ENCODE data around the gene ASIP. TPM values are rescaled to one million over a fixed set of nuclear protein-coding genes. Genes with fewer than 3 reads are reported as not detected.

The ASIP gene
- total RNA-seq, 1 experiment from 2014 or later, result not detected

GRCh38 chr20:34302312-34302722 lies 61.1 kb downstream of the ASIP start:
- no peak for DNase-seq (ENCODE audit: low spot score)
- ChIA-PET POLR2A (ENCODE audit: low non-redundant PET) (interaction anchor here (0.6 kb wide), 1 partner anchor 214 kb away, joined by 4 read pairs; the partner anchor contains the start of gene DYNLRB1), CTCF (interaction anchor here (0.6 to 2.4 kb wide), 4 partner anchors 10 to 167 kb away, joined by 3 to 9 read pairs (median 4); no protein-coding TSS in a partner anchor)
- peak overlapping the region; percentile 69 for H3K4me3 ChIP-seq (ENCODE audit: low read depth, low read length, poor library complexity, severe bottlenecking)
- no peaks in the 10 kb centered on the region for H3K9me3 ChIP-seq (ENCODE audit: low read depth, low read length, poor library complexity, severe bottlenecking)
- no TSS peak for BruUV-seq (replicated peaks)
- intact Hi-C loops (cut with micrococcal nuclease; ENCODE audit: unreplicated experiment), result loop anchor here (5.0 kb wide), 2 partner anchors 110 to 215 kb away; partner anchors contain the start of gene DYNLRB1
- H3K4me1 ChIP-seq (ENCODE audit: insufficient read depth, low read length, poor library complexity, severe bottlenecking), result peaks cover 15% of the 10 kb centered on the region
- no peaks in the 10 kb centered on the region for H3K27me3 ChIP-seq (replicated peaks; ENCODE audit: insufficient read depth, low read depth, low read length, poor library complexity)
- TF ChIP-seq CTCF (conservative IDR thresholded peaks at IDR 0.05; ENCODE audit: low read depth, low read length), result 0 out of 2 replicates have a peak, but pooled peaks have one; percentile 16
- no peak for TF ChIP-seq EZH2 (IDR thresholded peaks at IDR 0.05; ENCODE audit: borderline replicate concordance, low read depth, low read length, poor library complexity, severe bottlenecking)
- no peaks in the 10 kb centered on the region for H3K36me3 ChIP-seq (ENCODE audit: insufficient read depth, low read length, poor library complexity, severe bottlenecking)
- peak overlapping the region; percentile 93 for H3K27ac ChIP-seq (ENCODE audit: low read depth, low read length, poor library complexity, severe bottlenecking)

- H3K27ac ChIP-seq (ENCODE audit: low read depth, low read length, poor library complexity, severe bottlenecking), result peak within 1 kb of the TSS; percentile 93
- intact Hi-C loops (cut with micrococcal nuclease; ENCODE audit: unreplicated experiment), result loop anchor here (5.0 kb wide), 2 partner anchors 111 to 214 kb away; partner anchors contain the start of gene DYNLRB1
- no peaks in the 10 kb centered on the region for H3K9me3 ChIP-seq (ENCODE audit: low read depth, low read length, poor library complexity, severe bottlenecking)
- peaks cover 15% of the 10 kb centered on the region for H3K4me1 ChIP-seq (ENCODE audit: insufficient read depth, low read length, poor library complexity, severe bottlenecking)
- H3K36me3 ChIP-seq (ENCODE audit: insufficient read depth, low read length, poor library complexity, severe bottlenecking), result no peaks in the 10 kb centered on the region
- DNase-seq (ENCODE audit: low spot score), result peak; percentile 98
- POLR2A ChIA-PET (ENCODE audit: low non-redundant PET), result interaction anchor here (0.6 kb wide), 1 partner anchor 213 kb away, joined by 4 read pairs; the partner anchor contains the start of gene DYNLRB1
- TF ChIP-seq CTCF (conservative IDR thresholded peaks at IDR 0.05; ENCODE audit: low read depth, low read length) (no peak), EZH2 (IDR thresholded peaks at IDR 0.05; ENCODE audit: borderline replicate concordance, low read depth, low read length, poor library complexity, severe bottlenecking) (no peak)
- H3K4me3 ChIP-seq (ENCODE audit: low read depth, low read length, poor library complexity, severe bottlenecking), result peak within 1 kb of the TSS; percentile 69
- BruUV-seq (replicated peaks), result no TSS peak
- no peaks in the 10 kb centered on the region for H3K27me3 ChIP-seq (replicated peaks; ENCODE audit: insufficient read depth, low read depth, low read length, poor library complexity)
- CTCF ChIA-PET, result interaction anchor here (0.6 to 2.4 kb wide), 3 partner anchors 10 to 166 kb away, joined by 3 to 9 read pairs (median 5); no protein-coding TSS in a partner anchor
Measured at GRCh38 chr20:34302723-34303533, 61.7 kb downstream of the ASIP start, which contains the start of gene AHCY. Gene AHCY (minus strand): TSS chr20:34303355. CDS start chr20:34303270, 85 bp downstream.

GRCh38 chr20:34305333-34306230 lies 64.4 kb downstream of the ASIP start:
- CTCF ChIA-PET, result no interaction called here
- intact Hi-C loops (cut with micrococcal nuclease; ENCODE audit: unreplicated experiment), result no loop called here
- H3K9me3 ChIP-seq (ENCODE audit: low read depth, low read length, poor library complexity, severe bottlenecking), result no peaks in the 10 kb centered on the region
- no TSS peak for BruUV-seq (replicated peaks)
- no peaks in the 10 kb centered on the region for H3K27me3 ChIP-seq (replicated peaks; ENCODE audit: insufficient read depth, low read depth, low read length, poor library complexity)
- TF ChIP-seq EZH2 (IDR thresholded peaks at IDR 0.05; ENCODE audit: borderline replicate concordance, low read depth, low read length, poor library complexity, severe bottlenecking), result no peak
- no peak for TF ChIP-seq CTCF (conservative IDR thresholded peaks at IDR 0.05; ENCODE audit: low read depth, low read length)
- no peak for DNase-seq (ENCODE audit: low spot score)
- POLR2A ChIA-PET (ENCODE audit: low non-redundant PET), result no interaction called here
- H3K4me3 ChIP-seq (ENCODE audit: low read depth, low read length, poor library complexity, severe bottlenecking), result no peak overlapping the region
- peaks cover 15% of the 10 kb centered on the region for H3K4me1 ChIP-seq (ENCODE audit: insufficient read depth, low read length, poor library complexity, severe bottlenecking)
- no peak overlapping the region for H3K27ac ChIP-seq (ENCODE audit: low read depth, low read length, poor library complexity, severe bottlenecking)
- no peaks in the 10 kb centered on the region for H3K36me3 ChIP-seq (ENCODE audit: insufficient read depth, low read length, poor library complexity, severe bottlenecking)

All from A673 (cell line).